KMS-11 (cell line): ENCODE data around the gene SAP25.
"Not testable (repeated sequence)": the region's sequence is repeated elsewhere in the genome, so short reads cannot be mapped to it uniquely, and the experiment has no call there.

Experiments
- H2AFZ ChIP-seq: fragments of 200-600 bp; sonication (generic); 2 replicates; pipeline ENCODE4 v1.6.1; 2016; ENCODE audit warnings: antibody characterized with exemption, mixed run types, low read depth
- H3K27ac ChIP-seq: fragments of 200-600 bp; sonication (generic); 2 replicates; pipeline ENCODE4 v1.6.1; 2016; ENCODE audit warnings: mild to moderate bottlenecking, mixed run types
- H3K27me3 ChIP-seq: fragments of 200-600 bp; sonication (generic); 2 replicates; pipeline ENCODE4 v1.6.1; 2017; ENCODE audit warnings: mild to moderate bottlenecking, low read depth, mixed run types, moderate library complexity; ENCODE audit not compliant: insufficient read depth
- H3K36me3 ChIP-seq: fragments of 200-600 bp; sonication (generic); 2 replicates; pipeline ENCODE4 v1.6.1; 2017; ENCODE audit warnings: mild to moderate bottlenecking, mixed run types; ENCODE audit not compliant: insufficient read depth
- H3K4me1 ChIP-seq: fragments of 200-600 bp; sonication (generic); 2 replicates; pipeline ENCODE4 v1.6.1; 2016; ENCODE audit warnings: mild to moderate bottlenecking, low read depth, mixed run types; ENCODE audit not compliant: poor library complexity, severe bottlenecking
- H3K4me2 ChIP-seq: fragments of 200-600 bp; sonication (generic); 2 replicates; pipeline ENCODE4 v1.7.0; 2016; ENCODE audit warnings: mild to moderate bottlenecking, mixed run types
- H3K4me3 ChIP-seq: fragments of 200-600 bp; sonication (generic); IDR thresholded peaks from 2 replicates; pipeline ENCODE4 v1.6.1; 2017; ENCODE audit warnings: low read depth, low read length, mixed read lengths; ENCODE audit not compliant: insufficient read depth
- H3K79me2 ChIP-seq: fragments of 200-600 bp; sonication (generic); 2 replicates; pipeline ENCODE4 v1.6.1; 2016; ENCODE audit warnings: low read depth, mixed run types; ENCODE audit not compliant: insufficient read depth
- H3K9ac ChIP-seq: fragments of 200-600 bp; sonication (generic); 2 replicates; pipeline ENCODE4 v1.6.1; 2016; ENCODE audit warnings: mild to moderate bottlenecking, mixed run types
- H4K20me1 ChIP-seq: fragments of 200-600 bp; sonication (generic); 2 replicates; pipeline ENCODE4 v1.6.1; 2016; ENCODE audit warnings: mild to moderate bottlenecking, mixed run types; ENCODE audit not compliant: insufficient read depth
- CTCF ChIP-seq: fragments of 200-600 bp; sonication (generic); conservative IDR thresholded peaks from 2 replicates; pipeline ENCODE4 v1.6.1; 2017; ENCODE audit warnings: low read depth, mild to moderate bottlenecking, antibody characterized with exemption, low read length, moderate library complexity, mixed read lengths

The SAP25 gene

GRCh38 chr7:100532165-100533022, 41.3 kb downstream of the SAP25 start:
- no peaks in the 10 kb centered on the region for H3K36me3 ChIP-seq
- H3K79me2 ChIP-seq, result no peaks in the 10 kb centered on the region
- no peak overlapping the region for H3K4me2 ChIP-seq
- H3K9ac ChIP-seq, result no peak overlapping the region
- H4K20me1 ChIP-seq, result no peaks in the 10 kb centered on the region
- H2AFZ ChIP-seq, result no peak overlapping the region
- peaks cover 14% of the 10 kb centered on the region for H3K4me1 ChIP-seq
- H3K27me3 ChIP-seq, result no peaks in the 10 kb centered on the region
- H3K27ac ChIP-seq, result no peak overlapping the region
- TF ChIP-seq CTCF, result no peak
- no peak overlapping the region for H3K4me3 ChIP-seq

GRCh38 chr7:100528108-100528866, 45.4 kb downstream of the SAP25 start:
- H3K4me3 ChIP-seq, H3K27ac ChIP-seq, H4K20me1 ChIP-seq, H3K27me3 ChIP-seq, H3K36me3 ChIP-seq, H2AFZ ChIP-seq, H3K4me2 ChIP-seq, H3K9ac ChIP-seq, H3K79me2 ChIP-seq: not testable (repeated sequence)
- peaks cover 18% of the 10 kb centered on the region for H3K4me1 ChIP-seq

- not testable (repeated sequence) for H2AFZ ChIP-seq, H3K4me3 ChIP-seq, H3K27me3 ChIP-seq, H3K36me3 ChIP-seq, H3K4me2 ChIP-seq, H3K9ac ChIP-seq, H3K79me2 ChIP-seq, H3K27ac ChIP-seq, H4K20me1 ChIP-seq
- H3K4me1 ChIP-seq, result peaks cover 12% of the 10 kb centered on the region
These were observed 50.5 kb downstream of the SAP25 start for GRCh38 chr7:100523192-100523591.
